T-helper 17 cell (primary cell): ENCODE data around the gene TRPC1. TPM values are rescaled to one million over a fixed set of nuclear protein-coding genes. Genes with fewer than 3 reads are reported as not detected.
A peak's percentile ranks its signal among the peaks of the same experiment; 100 is the strongest.
"Not testable (repeated sequence)": the region's sequence is repeated elsewhere in the genome, so short reads cannot be mapped to it uniquely, and the experiment has no call there.

Experiments
- ATAC-seq: fragments of 150-1000 bp; cut with Tn5 transposase; 2 replicates; pipeline ENCODE4 v1.10.0; 2021; ENCODE audit warnings: mild to moderate bottlenecking, moderate library complexity
- DNase-seq, 3 donors: peaks; one replicate each; pipeline versions ENCODE4 v3.0.0 to v3.0.0-alpha.2; 2020 to 2021
- H3K9me3 ChIP-seq: one replicate; pipeline ENCODE4 v1.7.0; 2013; ENCODE audit warnings: low read length, mild to moderate bottlenecking; ENCODE audit not compliant: control insufficient read depth, poor library complexity, severe bottlenecking
- H3K27ac Mint-ChIP-seq: one replicate; pipeline ENCODE4 v1.8.0; 2022; ENCODE audit warnings: mild to moderate bottlenecking, moderate library complexity, mixed read lengths
- H3K27me3 Mint-ChIP-seq: one replicate; pipeline ENCODE4 v1.8.0; 2022; ENCODE audit warnings: mixed read lengths
- H3K36me3 Mint-ChIP-seq: one replicate; pipeline ENCODE4 v1.8.0; 2022; ENCODE audit warnings: low read depth, mixed read lengths
- H3K4me1 Mint-ChIP-seq: one replicate; pipeline ENCODE4 v1.8.0; 2022; ENCODE audit warnings: mild to moderate bottlenecking, mixed read lengths
- H3K4me3 Mint-ChIP-seq: one replicate; pipeline ENCODE4 v1.8.0; 2022; ENCODE audit warnings: mild to moderate bottlenecking, moderate library complexity, mixed read lengths
- total RNA-seq, 4 donors: library from RNA in 2 of 4; stranded (reverse) in 2 of 4; gene quantifications; one replicate each; pipeline ENCODE4 v1.2.3 and lab custom pipeline; 2022 to 2026

The TRPC1 gene
- total RNA-seq (1 to 10 TPM; 3.3 to 5.1 TPM), total RNA-seq (lab: John Stamatoyannopoulos, UW) (10.7 to 13.9 reads per million in 2 donors)

DNA sequence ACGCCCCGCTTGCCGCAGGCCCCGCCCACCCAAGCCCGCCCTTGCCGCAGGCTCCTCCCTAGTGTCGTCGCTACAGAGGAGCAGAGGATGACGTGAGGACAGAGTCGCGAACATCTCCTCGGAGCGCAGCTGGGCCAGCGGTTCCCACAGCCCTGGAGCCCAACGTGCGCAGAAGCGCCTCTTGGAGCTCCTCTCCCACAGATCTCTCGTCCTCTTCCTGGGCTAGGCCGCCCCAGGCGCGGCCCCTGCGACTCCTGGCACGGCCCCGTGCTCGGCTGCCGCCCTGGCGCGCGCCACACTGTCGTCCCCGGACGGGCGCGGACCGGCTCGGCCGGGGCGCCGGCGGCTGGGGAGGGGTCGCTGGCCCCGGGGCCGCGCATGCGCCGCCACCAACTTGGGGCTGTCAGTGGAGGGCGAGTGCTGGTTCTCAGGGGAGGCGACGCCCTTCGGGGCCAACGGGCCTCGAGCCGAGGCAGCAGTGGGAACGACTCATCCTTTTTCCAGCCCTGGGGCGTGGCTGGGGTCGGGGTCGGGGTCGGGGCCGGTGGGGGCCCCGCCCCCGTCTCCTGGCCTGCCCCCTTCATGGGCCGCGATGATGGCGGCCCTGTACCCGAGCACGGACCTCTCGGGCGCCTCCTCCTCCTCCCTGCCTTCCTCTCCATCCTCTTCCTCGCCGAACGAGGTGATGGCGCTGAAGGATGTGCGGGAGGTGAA is at the start of gene TRPC1:
TRPC1 (plus strand) TSS at position 67 of the 714 bp plus-strand sequence; CDS start at position 593, 526 bp downstream.
- ATAC-seq, result peak; percentile 96
- H3K27me3 Mint-ChIP-seq, result peaks cover 7% of the 10 kb centered on the region
- peaks cover 16% of the 10 kb centered on the region for H3K4me1 Mint-ChIP-seq
- H3K36me3 Mint-ChIP-seq, result peaks cover 4% of the 10 kb centered on the region
- H3K4me3 Mint-ChIP-seq, result peak within 1 kb of the TSS; percentile 93
- peak within 1 kb of the TSS; percentile 68 for H3K27ac Mint-ChIP-seq
- DNase-seq, result peak; percentile 65 to 75 (median 65)
- no peaks in the 10 kb centered on the region for H3K9me3 ChIP-seq

DNA sequence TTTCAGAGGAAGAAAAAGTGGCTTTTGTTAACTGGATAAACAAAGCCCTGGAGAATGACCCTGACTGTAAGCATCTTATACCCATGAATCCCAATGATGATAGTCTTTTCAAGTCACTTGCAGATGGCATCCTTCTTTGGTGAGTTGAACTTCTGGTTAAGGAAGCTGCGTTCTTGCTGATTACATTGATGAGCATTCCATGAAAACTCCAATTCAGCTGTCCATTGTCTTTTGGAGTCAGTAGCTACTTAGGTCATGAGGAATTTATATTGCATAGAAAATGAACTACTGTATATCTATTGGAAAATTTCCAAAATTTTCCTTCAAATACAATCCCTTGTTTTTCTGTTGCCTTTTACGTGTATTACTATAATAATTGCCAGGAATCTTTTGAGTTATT is 47.7 kb upstream of the TRPC1 start:
- H3K36me3 Mint-ChIP-seq, result no peaks in the 10 kb centered on the region
- H3K9me3 ChIP-seq, result no peaks in the 10 kb centered on the region
- DNase-seq (no peak), ATAC-seq (no peak)
- no peaks in the 10 kb centered on the region for H3K4me1 Mint-ChIP-seq
- H3K27ac Mint-ChIP-seq, result no peak overlapping the region
- H3K27me3 Mint-ChIP-seq, result no peaks in the 10 kb centered on the region
- no peak overlapping the region for H3K4me3 Mint-ChIP-seq

DNA sequence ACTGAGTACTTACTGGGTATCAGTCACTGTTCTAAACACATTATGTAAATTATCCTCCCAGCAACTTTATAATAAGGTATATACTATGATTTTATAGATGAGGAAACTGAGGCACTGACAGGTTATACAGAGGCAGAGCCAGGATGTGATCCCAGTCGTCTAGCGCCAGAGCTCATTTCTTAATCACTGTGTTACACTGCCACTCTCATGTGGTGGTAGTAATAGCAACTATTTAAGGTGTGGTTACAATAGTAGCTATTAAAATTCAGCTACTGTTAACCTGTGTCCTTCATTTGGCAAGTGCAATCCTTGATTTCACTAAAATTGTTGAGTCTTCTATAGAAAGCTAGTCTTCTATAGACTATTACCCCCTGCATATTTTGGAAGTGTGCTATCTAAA is 43.1 kb upstream of the TRPC1 start:
- H3K4me3 Mint-ChIP-seq, result no peak overlapping the region
- no peak overlapping the region for H3K27ac Mint-ChIP-seq
- H3K27me3 Mint-ChIP-seq, result no peaks in the 10 kb centered on the region
- no peaks in the 10 kb centered on the region for H3K9me3 ChIP-seq
- H3K36me3 Mint-ChIP-seq, result no peaks in the 10 kb centered on the region
- DNase-seq (no peak), ATAC-seq (no peak)
- H3K4me1 Mint-ChIP-seq, result peaks cover 2% of the 10 kb centered on the region

DNA sequence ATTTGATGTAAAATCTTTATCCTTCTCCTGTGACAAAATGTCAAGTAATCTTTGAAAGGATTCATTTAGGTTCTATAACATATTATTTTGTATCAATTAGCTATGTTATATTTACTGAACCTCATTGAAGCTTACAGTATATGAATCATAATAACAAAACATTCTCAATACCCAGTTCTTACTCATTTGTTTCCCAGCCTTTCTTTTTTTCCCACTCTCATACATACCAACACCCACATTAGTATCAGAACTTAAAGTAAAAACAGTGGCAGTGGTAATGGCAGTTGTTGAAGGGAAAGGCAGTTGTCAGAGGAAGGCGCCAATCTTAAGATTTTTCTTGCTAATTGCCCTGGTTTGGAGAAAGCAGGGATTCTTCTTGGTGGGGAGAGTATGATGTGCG is 33.2 kb upstream of the TRPC1 start:
- no peak overlapping the region for H3K27ac Mint-ChIP-seq
- ATAC-seq, result no peak
- no peak overlapping the region for H3K4me3 Mint-ChIP-seq
- H3K27me3 Mint-ChIP-seq, result no peaks in the 10 kb centered on the region
- H3K4me1 Mint-ChIP-seq, result no peaks in the 10 kb centered on the region
- no peaks in the 10 kb centered on the region for H3K36me3 Mint-ChIP-seq
- no peaks in the 10 kb centered on the region for H3K9me3 ChIP-seq
- no peak for DNase-seq

- DNase-seq (no peak), ATAC-seq (no peak)
- no peaks in the 10 kb centered on the region for H3K9me3 ChIP-seq
- Mint-ChIP-seq H3K27me3 (no peaks in the 10 kb centered on the region), H3K27ac (no peak overlapping the region), H3K36me3 (no peaks in the 10 kb centered on the region), H3K4me3 (no peak overlapping the region), H3K4me1 (no peaks in the 10 kb centered on the region)
These were observed 32.3 kb upstream of the TRPC1 start for GRCh38 chr3:142691527-142691926.

- no peak overlapping the region for H3K27ac Mint-ChIP-seq
- no peaks in the 10 kb centered on the region for H3K4me1 Mint-ChIP-seq
- H3K36me3 Mint-ChIP-seq, result no peaks in the 10 kb centered on the region
- no peaks in the 10 kb centered on the region for H3K27me3 Mint-ChIP-seq
- H3K9me3 ChIP-seq, result no peaks in the 10 kb centered on the region
- H3K4me3 Mint-ChIP-seq, result no peak overlapping the region
- ATAC-seq (no peak), DNase-seq (no peak)
These were observed 30.5 kb upstream of the TRPC1 start for GRCh38 chr3:142693136-142693853.

DNA sequence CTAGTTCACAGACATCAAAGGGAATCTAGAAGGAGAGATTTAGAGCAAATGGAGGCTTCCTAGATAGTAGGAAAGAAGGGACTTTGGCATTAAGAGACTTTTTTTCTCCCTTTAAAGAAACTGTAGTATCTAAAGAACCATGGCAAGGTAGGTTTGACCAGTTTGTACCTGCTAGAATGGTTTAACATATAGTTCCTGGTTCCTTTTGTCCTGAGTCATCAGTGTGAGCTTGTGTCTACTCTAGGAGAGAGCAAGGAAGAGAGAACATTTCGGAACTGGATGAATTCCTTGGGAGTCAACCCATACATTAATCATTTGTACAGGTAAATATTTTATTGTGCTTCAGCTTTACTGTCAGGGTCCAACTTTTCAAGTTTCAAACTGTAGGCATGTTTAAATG is 29.6 kb upstream of the TRPC1 start:
- ATAC-seq, result no peak
- H3K9me3 ChIP-seq, result no peaks in the 10 kb centered on the region
- H3K4me1 Mint-ChIP-seq, result no peaks in the 10 kb centered on the region
- H3K27me3 Mint-ChIP-seq, result no peaks in the 10 kb centered on the region
- H3K36me3 Mint-ChIP-seq, result no peaks in the 10 kb centered on the region
- H3K4me3 Mint-ChIP-seq, result no peak overlapping the region
- DNase-seq, result no peak
- H3K27ac Mint-ChIP-seq, result no peak overlapping the region

DNA sequence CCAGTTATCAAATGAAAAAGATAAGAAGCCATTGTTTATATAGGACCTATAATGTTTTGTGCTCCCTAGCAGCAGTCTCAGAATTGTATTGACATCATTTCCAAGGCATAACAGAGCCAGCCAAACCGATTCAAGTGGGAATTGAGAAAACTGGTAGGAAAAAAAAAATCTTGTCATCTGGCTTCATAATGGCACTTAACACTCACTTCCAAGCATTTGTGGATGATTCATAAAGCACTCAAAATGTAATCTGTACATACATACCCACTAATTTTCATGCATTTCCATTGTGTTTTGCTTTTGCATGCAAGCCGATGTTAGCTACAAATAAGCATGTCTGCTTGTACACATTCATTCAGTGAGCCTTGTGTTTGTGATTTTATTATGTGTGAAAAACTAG is 18.6 kb upstream of the TRPC1 start:
- ATAC-seq, result no peak
- H3K27ac Mint-ChIP-seq, result no peak overlapping the region
- H3K27me3 Mint-ChIP-seq, result no peaks in the 10 kb centered on the region
- no peaks in the 10 kb centered on the region for H3K36me3 Mint-ChIP-seq
- H3K4me3 Mint-ChIP-seq, result no peak overlapping the region
- no peak for DNase-seq
- peaks cover 8% of the 10 kb centered on the region for H3K4me1 Mint-ChIP-seq
- H3K9me3 ChIP-seq, result no peaks in the 10 kb centered on the region

GRCh38 chr3:142706321-142707127 is 17.3 kb upstream of the TRPC1 start:
- ATAC-seq, result no peak
- Mint-ChIP-seq H3K27ac (no peak overlapping the region), H3K4me3 (no peak overlapping the region), H3K36me3 (no peaks in the 10 kb centered on the region), H3K4me1 (peaks cover 8% of the 10 kb centered on the region), H3K27me3 (no peaks in the 10 kb centered on the region)
- H3K9me3 ChIP-seq, result no peaks in the 10 kb centered on the region
- no peak for DNase-seq

GRCh38 chr3:142709207-142709606 is 14.6 kb upstream of the TRPC1 start:
- Mint-ChIP-seq H3K36me3 (peaks cover 3% of the 10 kb centered on the region), H3K27ac (no peak overlapping the region), H3K4me3 (no peak overlapping the region), H3K27me3 (peaks cover 6% of the 10 kb centered on the region), H3K4me1 (peaks cover 8% of the 10 kb centered on the region)
- no peak for ATAC-seq
- H3K9me3 ChIP-seq, result no peaks in the 10 kb centered on the region
- no peak for DNase-seq

GRCh38 chr3:142714882-142715281 is 9.0 kb upstream of the TRPC1 start:
- not testable (repeated sequence) for H3K4me3 Mint-ChIP-seq, H3K36me3 Mint-ChIP-seq, ATAC-seq, DNase-seq, H3K27ac Mint-ChIP-seq, H3K4me1 Mint-ChIP-seq, H3K9me3 ChIP-seq
- peaks cover 40% of the 10 kb centered on the region for H3K27me3 Mint-ChIP-seq

- H3K27me3 Mint-ChIP-seq, result peaks cover 41% of the 10 kb centered on the region
- ATAC-seq (no peak), DNase-seq (no peak)
- no peaks in the 10 kb centered on the region for H3K9me3 ChIP-seq
- no peaks in the 10 kb centered on the region for H3K4me1 Mint-ChIP-seq
- no peak overlapping the region for H3K27ac Mint-ChIP-seq
- no peak overlapping the region for H3K4me3 Mint-ChIP-seq
- peaks cover 8% of the 10 kb centered on the region for H3K36me3 Mint-ChIP-seq
These were observed 7.7 kb upstream of the TRPC1 start for GRCh38 chr3:142716102-142716501.

DNA sequence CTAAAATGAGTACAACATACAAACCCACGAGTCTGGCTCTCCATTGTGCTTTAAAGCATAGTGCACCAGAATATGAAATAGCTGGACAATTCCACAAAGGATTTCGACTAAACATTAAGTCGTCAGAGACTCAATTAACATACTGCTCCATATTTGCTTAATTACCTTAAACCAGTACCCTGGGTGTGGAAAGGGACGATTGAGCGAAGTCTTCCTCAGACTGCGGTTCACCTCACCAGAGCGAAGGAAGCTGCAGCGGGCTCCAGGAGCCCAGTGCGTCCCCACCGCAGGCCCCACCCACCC is 218 bp upstream of the TRPC1 start:
- no peak for DNase-seq

More for the DNA sequence above, 218 bp upstream of the TRPC1 start:
- no peak for ATAC-seq
- H3K27me3 Mint-ChIP-seq, result peaks cover 12% of the 10 kb centered on the region
- peaks cover 16% of the 10 kb centered on the region for H3K4me1 Mint-ChIP-seq
- no peak overlapping the region for H3K27ac Mint-ChIP-seq
- H3K4me3 Mint-ChIP-seq, result peak overlapping the region; percentile 93
- H3K36me3 Mint-ChIP-seq, result peaks cover 4% of the 10 kb centered on the region
- no peaks in the 10 kb centered on the region for H3K9me3 ChIP-seq
